ENCODE measurements around the gene MIEF2. TPM values are rescaled to one million over a fixed set of nuclear protein-coding genes. Genes with fewer than 3 reads are reported as not detected.

The MIEF2 gene
- total RNA-seq, 1 experiment from 2014 or later, result 29.6 TPM

GRCh38 chr17:18280766-18281371 is 20.4 kb downstream of the MIEF2 start:
- no peak for DNase-seq
- intact Hi-C loops (cut with micrococcal nuclease; ENCODE audit: unreplicated experiment), result no loop called here
- H3K36me3 ChIP-seq (ENCODE audit: low read depth), result peaks cover 34% of the 10 kb centered on the region; the same call in 1 of the 2 replicates
- POLR2A ChIA-PET (ENCODE audit: unreplicated experiment), result interaction anchor here (0.6 kb wide), 1 partner anchor 20 kb away, joined by 14 read pairs; no protein-coding TSS in a partner anchor
- no peak for TF ChIP-seq CTCF (conservative IDR thresholded peaks at IDR 0.05)
- no peak for TF ChIP-seq EZH2 (IDR thresholded peaks at IDR 0.05; ENCODE audit: low read depth)
- no peaks in the 10 kb centered on the region for H3K79me2 ChIP-seq (ENCODE audit: low read depth)
- BruUV-seq (replicated peaks), result no TSS peak
- no peaks in the 10 kb centered on the region; the same call in 1 of the 2 replicates for H4K20me1 ChIP-seq (ENCODE audit: insufficient read depth)
- H3K4me1 ChIP-seq (replicated peaks; ENCODE audit: insufficient read depth), result no peaks in the 10 kb centered on the region
- CTCF ChIA-PET, result no interaction called here
- H3K4me3 ChIP-seq, result no peak overlapping the region
- no peaks in the 10 kb centered on the region; the same call in 1 of the 2 replicates for H3F3A ChIP-seq (ENCODE audit: insufficient read depth, low read depth)
- H2AFZ ChIP-seq, result no peak overlapping the region
- H3K9me3 ChIP-seq (ENCODE audit: insufficient read depth, low read depth), result no peaks in the 10 kb centered on the region
- no peaks in the 10 kb centered on the region for H3K9me2 ChIP-seq (ENCODE audit: insufficient read depth)
- no peaks in the 10 kb centered on the region for H3K27me3 ChIP-seq (ENCODE audit: insufficient read depth, low read depth)
- no peak overlapping the region for H3K27ac ChIP-seq
- H3K4me2 ChIP-seq, result no peak overlapping the region

- Histone ChIP-seq H3K4me3 (no peak overlapping the region), H3K27ac (no peak overlapping the region), H3K4me1 (replicated peaks; ENCODE audit: insufficient read depth) (no peaks in the 10 kb centered on the region), H2AFZ (no peak overlapping the region), H3K27me3 (ENCODE audit: insufficient read depth, low read depth) (no peaks in the 10 kb centered on the region), H4K20me1 (ENCODE audit: insufficient read depth) (no peaks in the 10 kb centered on the region; the same call in 1 of the 2 replicates), H3K79me2 (ENCODE audit: low read depth) (no peaks in the 10 kb centered on the region), H3K9me2 (ENCODE audit: insufficient read depth) (no peaks in the 10 kb centered on the region), H3K36me3 (ENCODE audit: low read depth) (peaks cover 39% of the 10 kb centered on the region; the same call in 1 of the 2 replicates), H3K4me2 (no peak overlapping the region), H3K9me3 (ENCODE audit: insufficient read depth, low read depth) (no peaks in the 10 kb centered on the region), H3F3A (ENCODE audit: insufficient read depth, low read depth) (no peaks in the 10 kb centered on the region; the same call in 1 of the 2 replicates)
- ChIA-PET POLR2A (ENCODE audit: unreplicated experiment) (interaction anchor here (0.6 kb wide), 1 partner anchor 13 kb away, joined by 4 read pairs; no protein-coding TSS in a partner anchor), CTCF (no interaction called here)
- TF ChIP-seq EZH2 (IDR thresholded peaks at IDR 0.05; ENCODE audit: low read depth), result no peak
- TF ChIP-seq CTCF (conservative IDR thresholded peaks at IDR 0.05), result no peak
- intact Hi-C loops (cut with micrococcal nuclease; ENCODE audit: unreplicated experiment), result no loop called here
- DNase-seq, result no peak
- BruUV-seq (replicated peaks), result no TSS peak
Measured at GRCh38 chr17:18281788-18282187, 21.3 kb downstream of the MIEF2 start.

- no peak overlapping the region for H3K4me2 ChIP-seq
- no peaks in the 10 kb centered on the region for H3K9me2 ChIP-seq (ENCODE audit: insufficient read depth)
- no peaks in the 10 kb centered on the region for H3K79me2 ChIP-seq (ENCODE audit: low read depth)
- no peak overlapping the region for H2AFZ ChIP-seq
- peaks cover 59% of the 10 kb centered on the region; the same call in 1 of the 2 replicates for H3K36me3 ChIP-seq (ENCODE audit: low read depth)
- TF ChIP-seq CTCF (conservative IDR thresholded peaks at IDR 0.05) (no peak), EZH2 (IDR thresholded peaks at IDR 0.05; ENCODE audit: low read depth) (no peak)
- no peaks in the 10 kb centered on the region for H3K27me3 ChIP-seq (ENCODE audit: insufficient read depth, low read depth)
- H3K9me3 ChIP-seq (ENCODE audit: insufficient read depth, low read depth), result no peaks in the 10 kb centered on the region
- H3K4me3 ChIP-seq, result no peak overlapping the region
- POLR2A ChIA-PET (ENCODE audit: unreplicated experiment), result no interaction called here
- CTCF ChIA-PET, result no interaction called here
- H3K4me1 ChIP-seq (replicated peaks; ENCODE audit: insufficient read depth), result no peaks in the 10 kb centered on the region
- no peak for DNase-seq
- no peaks in the 10 kb centered on the region; the same call in 1 of the 2 replicates for H3F3A ChIP-seq (ENCODE audit: insufficient read depth, low read depth)
- intact Hi-C loops (cut with micrococcal nuclease; ENCODE audit: unreplicated experiment), result no loop called here
- H4K20me1 ChIP-seq (ENCODE audit: insufficient read depth), result no peaks in the 10 kb centered on the region; the same call in 1 of the 2 replicates
- BruUV-seq (replicated peaks), result no TSS peak
- no peak overlapping the region for H3K27ac ChIP-seq
Measured at GRCh38 chr17:18285296-18285695, 24.8 kb downstream of the MIEF2 start.
